H9 (cell line): ENCODE data around the gene SLC7A14. TPM values are rescaled to one million over a fixed set of nuclear protein-coding genes. Genes with fewer than 3 reads are reported as not detected.
A peak's percentile ranks its signal among the peaks of the same experiment; 100 is the strongest.

Experiments used
- DNase-seq: peaks from one replicate; pipeline ENCODE4 v3.0.0-alpha.2; 2017
- H2AFZ ChIP-seq: one replicate; pipeline ENCODE4 v1.6.1; 2013; ENCODE audit warnings: mild to moderate bottlenecking, low read length, control low read depth, moderate library complexity
- H2AK5ac ChIP-seq: 2 replicates; pipeline ENCODE4 v1.6.1; 2013; ENCODE audit warnings: low read length, control low read depth, mixed read lengths; ENCODE audit not compliant: insufficient read length
- H2BK120ac ChIP-seq: one replicate; pipeline ENCODE4 v1.6.1; 2013; ENCODE audit warnings: low read depth, mild to moderate bottlenecking, low read length, control low read depth, inconsistent platforms; ENCODE audit not compliant: poor library complexity, severe bottlenecking
- H2BK12ac ChIP-seq: 2 replicates; pipeline ENCODE4 v1.6.1; 2013; ENCODE audit warnings: low read length, control low read depth, mixed read lengths, low read depth; ENCODE audit not compliant: insufficient read length
- H2BK15ac ChIP-seq: 2 replicates; pipeline ENCODE4 v1.6.1; 2013; ENCODE audit warnings: low read depth, low read length, control low read depth
- H2BK20ac ChIP-seq: one replicate; pipeline ENCODE4 v1.6.1; 2013; ENCODE audit warnings: low read depth, mild to moderate bottlenecking, low read length, control low read depth, inconsistent platforms; ENCODE audit not compliant: poor library complexity, severe bottlenecking
- H2BK5ac ChIP-seq: 2 replicates; pipeline ENCODE4 v1.6.1; 2013; ENCODE audit warnings: low read length, control low read depth, mixed read lengths; ENCODE audit not compliant: insufficient read length
- H3K14ac ChIP-seq: 2 replicates; pipeline ENCODE4 v1.6.1; 2013; ENCODE audit warnings: low read length, control low read depth; ENCODE audit not compliant: insufficient read depth
- H3K18ac ChIP-seq: 2 replicates; pipeline ENCODE4 v1.6.1; 2013; ENCODE audit warnings: low read depth, mild to moderate bottlenecking, mixed read lengths, low read length, control low read depth; ENCODE audit not compliant: insufficient read length
- H3K23ac ChIP-seq: 2 replicates; pipeline ENCODE4 v1.6.1; 2013; ENCODE audit warnings: low read length, control low read depth, mixed read lengths, low read depth; ENCODE audit not compliant: insufficient read length
- H3K23me2 ChIP-seq: 2 replicates; pipeline ENCODE4 v1.6.1; 2013; ENCODE audit warnings: low read depth, mild to moderate bottlenecking, mixed read lengths, low read length, control low read depth; ENCODE audit not compliant: insufficient read length, poor library complexity, severe bottlenecking
- H3K27ac ChIP-seq: 2 replicates; pipeline ENCODE4 v1.5.1; 2013; ENCODE audit warnings: low read length, control low read depth, mixed read lengths, low read depth; ENCODE audit not compliant: insufficient read length
- H3K27me3 ChIP-seq: 2 replicates; pipeline ENCODE4 v1.6.1; 2013; ENCODE audit warnings: low read length, control low read depth, inconsistent platforms; ENCODE audit not compliant: insufficient read depth
- H3K4ac ChIP-seq: 2 replicates; pipeline ENCODE4 v1.6.1; 2013; ENCODE audit warnings: low read depth, mild to moderate bottlenecking, control low read depth, inconsistent platforms, low read length, moderate library complexity
- H3K4me1 ChIP-seq: 2 replicates; pipeline ENCODE4 v1.6.1; 2013; ENCODE audit warnings: low read length, control low read depth, inconsistent platforms; ENCODE audit not compliant: insufficient read depth
- H3K4me2 ChIP-seq: 2 replicates; pipeline ENCODE4 v1.6.1; 2013; ENCODE audit warnings: low read length, control low read depth, mixed read lengths; ENCODE audit not compliant: insufficient read length, insufficient read depth
- H3K56ac ChIP-seq: 2 replicates; pipeline ENCODE4 v1.6.1; 2013; ENCODE audit warnings: low read depth, mild to moderate bottlenecking, mixed read lengths, low read length, control low read depth; ENCODE audit not compliant: insufficient read length
- H3K79me1 ChIP-seq: 2 replicates; pipeline ENCODE4 v1.6.1; 2013; ENCODE audit warnings: low read depth, mild to moderate bottlenecking, moderate library complexity, low read length, control low read depth, inconsistent platforms; ENCODE audit not compliant: insufficient read depth, poor library complexity, severe bottlenecking
- H3K79me2 ChIP-seq: 2 replicates; pipeline ENCODE4 v1.6.1; 2013; ENCODE audit warnings: low read length, control low read depth, inconsistent platforms; ENCODE audit not compliant: insufficient read depth
- H3K9ac ChIP-seq: 2 replicates; pipeline ENCODE4 v1.6.1; 2013; ENCODE audit warnings: low read length, control low read depth, mixed read lengths; ENCODE audit not compliant: insufficient read length; ENCODE audit errors: extremely low read depth
- H3K9me3 ChIP-seq: one replicate; pipeline ENCODE4 v1.6.1; 2013; ENCODE audit warnings: low read depth, low read length, inconsistent platforms; ENCODE audit not compliant: control insufficient read depth
- H3T11ph ChIP-seq: one replicate; pipeline ENCODE4 v1.6.1; 2013; ENCODE audit warnings: mild to moderate bottlenecking, low read length, control low read depth, inconsistent platforms
- H4K20me1 ChIP-seq: one replicate; pipeline ENCODE4 v1.6.1; 2013; ENCODE audit not compliant: control insufficient read depth, insufficient read length, insufficient read depth
- H4K5ac ChIP-seq: 2 replicates; pipeline ENCODE4 v1.6.1; 2013; ENCODE audit warnings: low read depth, mild to moderate bottlenecking, mixed read lengths, low read length, control low read depth; ENCODE audit not compliant: insufficient read length
- H4K8ac ChIP-seq: replicated peaks from 2 replicates; pipeline ENCODE4 v1.6.1; 2013; ENCODE audit warnings: low read length, control low read depth, mixed read lengths, low read depth; ENCODE audit not compliant: insufficient read length
- H4K91ac ChIP-seq: 2 replicates; pipeline ENCODE4 v1.6.1; 2013; ENCODE audit warnings: low read depth, mild to moderate bottlenecking, moderate library complexity, mixed read lengths, low read length, control low read depth; ENCODE audit not compliant: insufficient read length
- H3K27ac Mint-ChIP-seq, 3 experiments: 2 replicates in 2 of 3; 3 replicates in 1 of 3; pipeline ENCODE4 v1.8.0; 2020 to 2021; ENCODE audit warnings: mixed read lengths in 3 of 3, mild to moderate bottlenecking in 1 of 3, moderate library complexity in 1 of 3
- H3K27me3 Mint-ChIP-seq: 2 replicates; pipeline ENCODE4 v1.8.0; 2021; ENCODE audit warnings: low read depth, mild to moderate bottlenecking, moderate library complexity, mixed read lengths
- H3K36me3 Mint-ChIP-seq, 3 experiments: 2 replicates in 2 of 3; 3 replicates in 1 of 3; pipeline ENCODE4 v1.8.0; 2020 to 2021; ENCODE audit warnings: low read depth in 3 of 3, mixed read lengths in 3 of 3; ENCODE audit not compliant: insufficient read depth in 1 of 3
- H3K4me1 Mint-ChIP-seq, 2 experiments: 2 replicates each; pipeline ENCODE4 v1.8.0; 2020; ENCODE audit warnings: mixed read lengths in 2 of 2
- H3K4me3 Mint-ChIP-seq, 2 experiments: 2 replicates in 1 of 2; 3 replicates in 1 of 2; pipeline ENCODE4 v1.8.0; 2020 to 2021; ENCODE audit warnings: mild to moderate bottlenecking in 2 of 2, mixed read lengths in 2 of 2, moderate library complexity in 1 of 2
- H3K9me3 Mint-ChIP-seq, 2 experiments: 2 replicates in 1 of 2; 3 replicates in 1 of 2; pipeline ENCODE4 v1.8.0; 2020; ENCODE audit warnings: mild to moderate bottlenecking in 2 of 2, mixed read lengths in 2 of 2, moderate library complexity in 1 of 2
- CTCF ChIP-seq: fragments of 200-600 bp; sonication (generic); conservative IDR thresholded peaks from 3 replicates; pipeline ENCODE4 v1.8.0; 2021; ENCODE audit warnings: antibody characterized with exemption, mild to moderate bottlenecking
- WGBS: extraction: QIAGEN DNeasy Blood & Tissue Kit; methylation state at CpG from one replicate; pipeline ENCODE4 v1.1.7; 2013; ENCODE audit warnings: missing lambda C conversion rate, low lambda C conversion rate, mixed read lengths; ENCODE audit not compliant: insufficient read length; ENCODE audit errors: extremely low coverage; 5-methylcytosine and 5-hydroxymethylcytosine counted together
- total RNA-seq: library from RNA; stranded (reverse); gene quantifications from 2 replicates; pipeline ENCODE4 v1.2.1, GENCODE V29; 2021

SLC7A14 gene
- total RNA-seq, 1 experiment from 2014 or later = 0.42 TPM

- Mint-ChIP-seq H3K4me3 (no peak overlapping the region), H3K4me1 (peaks cover 29 to 43% of the 10 kb centered on the region in 2 experiments), H3K9me3 (no peaks in the 10 kb centered on the region), H3K27ac (peak overlapping the region in 1 of 3 experiments; percentile 17; a peak in 1 of 7 replicates), H3K36me3 (no peaks in the 10 kb centered on the region), H3K27me3 (no peaks in the 10 kb centered on the region)
- H4K8ac ChIP-seq = no peak overlapping the region
- H4K5ac ChIP-seq = no peak overlapping the region
- no peak overlapping the region for H3K4me2 ChIP-seq
- H3K18ac ChIP-seq = no peak overlapping the region
- H3T11ph ChIP-seq = no peak overlapping the region
- no peak overlapping the region for H4K91ac ChIP-seq
- no peak overlapping the region for H2BK20ac ChIP-seq
- H2BK15ac ChIP-seq = no peak overlapping the region
- no peak overlapping the region for H2AFZ ChIP-seq
- H3K4ac ChIP-seq = no peak overlapping the region
- DNase-seq = no peak
- no peaks in the 10 kb centered on the region for H4K20me1 ChIP-seq
- no peak overlapping the region for H3K9ac ChIP-seq
- no peaks in the 10 kb centered on the region for H3K4me1 ChIP-seq
- no peaks in the 10 kb centered on the region for H3K79me1 ChIP-seq
- no peak overlapping the region for H2AK5ac ChIP-seq
- no peak overlapping the region for H2BK5ac ChIP-seq
- H3K9me3 ChIP-seq = no peaks in the 10 kb centered on the region
- no peak overlapping the region for H2BK12ac ChIP-seq
- H3K79me2 ChIP-seq = no peaks in the 10 kb centered on the region
- H3K23me2 ChIP-seq = no peaks in the 10 kb centered on the region
- TF ChIP-seq CTCF = no peak
- no peak overlapping the region for H2BK120ac ChIP-seq
- H3K27me3 ChIP-seq = no peaks in the 10 kb centered on the region
- no peak overlapping the region; the same call in 1 of the 2 replicates for H3K14ac ChIP-seq
- WGBS = no CpG with 5 or more reads among the region's 3 CpGs
- H3K27ac ChIP-seq = no peak overlapping the region
- H3K56ac ChIP-seq = no peak overlapping the region
- no peak overlapping the region for H3K23ac ChIP-seq
Observed at GRCh38 chr3:170471149-170471548, 114.7 kb downstream of the SLC7A14 start.
